GM18909 (cell line): ENCODE data around the gene TMEM231.
"Not testable (repeated sequence)": the region's sequence is repeated elsewhere in the genome, so short reads cannot be mapped to it uniquely, and the experiment has no call there.

Source experiments
- ATAC-seq: cut with Tn5 transposase; IDR thresholded peaks from one replicate; pipeline ENCODE4 v1.9.1; 2021; ENCODE audit warnings: mild to moderate bottlenecking; ENCODE audit not compliant: unreplicated experiment, poor library complexity

Gene TMEM231, protein sequence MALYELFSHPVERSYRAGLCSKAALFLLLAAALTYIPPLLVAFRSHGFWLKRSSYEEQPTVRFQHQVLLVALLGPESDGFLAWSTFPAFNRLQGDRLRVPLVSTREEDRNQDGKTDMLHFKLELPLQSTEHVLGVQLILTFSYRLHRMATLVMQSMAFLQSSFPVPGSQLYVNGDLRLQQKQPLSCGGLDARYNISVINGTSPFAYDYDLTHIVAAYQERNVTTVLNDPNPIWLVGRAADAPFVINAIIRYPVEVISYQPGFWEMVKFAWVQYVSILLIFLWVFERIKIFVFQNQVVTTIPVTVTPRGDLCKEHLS

DNA sequence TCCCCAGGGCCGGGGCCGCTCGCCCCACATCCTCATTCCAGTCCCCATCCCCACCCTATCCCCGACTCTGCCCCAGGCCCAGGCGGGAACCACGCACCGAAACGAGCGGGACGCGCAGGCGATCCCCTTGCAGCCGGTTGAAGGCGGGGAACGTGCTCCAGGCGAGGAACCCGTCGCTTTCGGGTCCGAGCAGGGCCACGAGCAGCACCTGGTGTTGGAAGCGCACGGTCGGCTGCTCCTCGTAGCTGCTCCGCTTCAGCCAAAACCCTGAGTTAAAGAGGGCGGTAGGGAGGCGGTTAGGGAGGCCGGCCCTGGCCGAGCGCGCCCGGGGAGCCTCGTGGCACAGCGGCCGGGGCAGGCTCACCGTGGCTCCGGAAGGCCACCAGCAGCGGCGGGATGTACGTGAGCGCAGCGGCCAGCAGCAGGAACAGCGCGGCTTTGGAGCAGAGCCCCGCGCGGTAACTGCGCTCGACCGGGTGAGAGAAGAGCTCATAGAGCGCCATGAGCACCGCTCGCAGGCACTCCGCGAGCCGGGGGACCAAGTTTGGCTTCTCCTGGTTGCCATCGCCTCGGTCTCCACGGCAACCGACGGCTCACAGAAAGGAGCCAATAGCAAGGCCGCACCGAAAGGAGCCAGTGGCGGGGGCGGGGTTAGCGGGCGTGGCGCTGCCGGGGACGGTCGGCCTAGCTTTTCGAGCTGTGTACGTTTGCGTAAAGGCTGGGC, at the start of gene TMEM231:
Gene TMEM231, minus strand, starts transcription at position 546 of the 724 bp plus-strand sequence. Its CDS starts 43 bp downstream, at position 503.
- ATAC-seq, result peak; percentile 97

- no peak for ATAC-seq
Measured at GRCh38 chr16:75603241-75603640, 47.2 kb upstream of the TMEM231 start.

DNA sequence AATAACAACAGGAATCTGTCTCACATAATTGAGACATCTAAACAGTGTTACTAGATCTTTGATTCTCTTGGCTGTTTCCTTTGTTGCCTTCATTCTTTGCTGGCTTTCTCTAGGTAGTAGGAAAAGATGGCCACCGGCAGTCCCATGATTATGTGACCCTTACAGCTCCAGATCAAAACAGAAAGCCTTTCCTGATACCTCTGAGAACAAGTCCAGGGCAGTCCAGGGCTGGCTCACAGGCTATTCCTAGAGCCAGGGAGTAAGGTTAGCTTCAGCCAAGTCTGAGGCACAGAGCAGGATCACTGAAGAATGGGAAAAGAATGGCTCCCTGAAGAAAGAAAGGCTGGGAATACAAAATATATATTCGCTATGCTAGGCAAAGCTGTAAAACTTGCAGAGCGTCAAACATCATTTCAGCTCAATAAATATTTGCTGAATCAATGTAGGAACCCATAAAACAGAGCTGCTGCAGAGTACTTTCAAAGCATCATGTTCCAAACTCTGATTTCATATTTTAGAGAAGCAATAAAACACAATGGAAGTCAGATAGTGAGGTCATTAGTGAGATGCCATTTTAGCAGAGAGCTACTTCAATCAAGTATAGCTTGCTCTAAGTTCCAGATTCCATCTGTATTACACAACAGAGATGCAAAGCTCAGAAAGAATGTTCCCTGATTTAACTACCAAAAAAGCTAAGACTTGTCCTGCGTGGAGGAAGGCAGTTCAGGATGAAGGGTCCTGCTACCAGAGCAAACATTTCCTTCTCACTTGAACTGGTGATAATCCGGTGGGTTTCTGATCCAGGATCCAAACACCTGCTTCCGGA, 43.6 kb upstream of the TMEM231 start:
- no peak for ATAC-seq

DNA sequence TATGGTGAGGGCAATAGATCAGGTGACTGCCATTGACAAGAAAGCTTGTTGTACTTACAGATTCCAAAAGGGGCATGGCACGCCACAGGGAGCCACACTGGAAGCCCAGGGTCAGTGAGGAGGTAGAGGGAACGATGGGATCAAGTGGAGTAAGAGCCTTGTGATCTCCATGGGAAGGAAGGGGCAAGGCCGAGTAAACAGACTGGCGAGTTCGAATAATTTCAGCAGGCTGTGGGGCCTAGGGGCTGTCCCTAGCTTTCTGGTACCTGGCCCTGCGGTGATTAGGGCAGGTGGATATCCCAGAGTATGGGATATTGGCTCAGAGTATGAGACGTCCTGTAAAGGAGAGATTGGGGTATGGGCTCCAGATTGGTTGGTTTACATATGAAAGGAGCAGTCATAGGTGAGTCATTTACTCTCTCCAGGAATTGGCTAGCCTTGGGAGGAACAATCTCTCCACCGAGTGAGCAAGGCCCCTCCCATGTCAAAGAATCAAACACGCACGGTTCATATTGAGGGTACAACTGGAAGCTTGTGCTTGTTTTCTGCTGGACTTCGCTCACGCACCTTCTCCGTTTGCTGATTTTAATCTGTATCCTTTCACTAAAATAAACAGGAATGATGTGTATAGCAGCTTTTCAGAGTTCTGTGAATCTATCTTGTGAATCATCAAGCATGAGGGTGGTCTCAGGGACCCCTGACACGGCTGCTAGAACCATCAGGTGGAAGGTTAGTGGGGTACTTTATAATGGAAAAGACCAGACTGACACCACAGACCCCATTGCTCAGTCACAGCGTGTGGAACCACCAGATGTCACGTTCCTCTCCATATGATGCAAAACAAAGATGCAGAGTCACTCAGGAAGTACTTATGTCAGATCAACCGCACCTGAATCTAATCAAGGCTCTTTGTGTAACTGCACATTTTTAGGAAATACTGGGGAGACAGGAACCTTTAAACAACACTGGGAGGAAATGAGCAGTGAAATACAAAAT, 38.1 kb upstream of the TMEM231 start:
- ATAC-seq, result no peak

GRCh38 chr16:75593308-75593707, 37.3 kb upstream of the TMEM231 start:
- ATAC-seq, result no peak

GRCh38 chr16:75591927-75592326, 35.9 kb upstream of the TMEM231 start:
- ATAC-seq, result not testable (repeated sequence)

- ATAC-seq, result no peak
Measured at GRCh38 chr16:75590920-75591843, 35.1 kb upstream of the TMEM231 start.

- no peak for ATAC-seq
Measured at GRCh38 chr16:75589306-75589705, 33.3 kb upstream of the TMEM231 start.

- no peak for ATAC-seq
Measured at GRCh38 chr16:75588716-75589115, 32.7 kb upstream of the TMEM231 start.

DNA sequence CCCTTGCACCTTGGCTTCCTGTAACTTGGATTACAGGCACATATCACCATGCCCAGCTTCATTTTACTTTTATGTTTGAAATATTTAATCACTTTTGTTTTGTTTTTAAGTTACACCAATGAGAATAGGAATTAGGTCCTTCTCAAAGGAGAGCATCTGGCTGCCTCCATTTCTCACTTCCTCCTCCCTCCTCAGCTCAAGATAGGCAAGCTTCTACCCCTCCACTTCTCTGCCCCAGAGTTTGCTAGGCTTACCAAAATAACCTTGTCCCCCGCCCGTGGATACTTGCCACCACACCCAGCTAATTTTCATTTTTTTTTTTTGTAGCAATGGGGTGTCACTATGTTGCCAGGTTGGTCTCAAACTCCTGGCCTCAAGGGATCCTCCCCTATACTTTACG, 28.1 kb upstream of the TMEM231 start:
- peak; percentile 63 for ATAC-seq

GRCh38 chr16:75579281-75579834, 23.3 kb upstream of the TMEM231 start:
- ATAC-seq, result no peak

DNA sequence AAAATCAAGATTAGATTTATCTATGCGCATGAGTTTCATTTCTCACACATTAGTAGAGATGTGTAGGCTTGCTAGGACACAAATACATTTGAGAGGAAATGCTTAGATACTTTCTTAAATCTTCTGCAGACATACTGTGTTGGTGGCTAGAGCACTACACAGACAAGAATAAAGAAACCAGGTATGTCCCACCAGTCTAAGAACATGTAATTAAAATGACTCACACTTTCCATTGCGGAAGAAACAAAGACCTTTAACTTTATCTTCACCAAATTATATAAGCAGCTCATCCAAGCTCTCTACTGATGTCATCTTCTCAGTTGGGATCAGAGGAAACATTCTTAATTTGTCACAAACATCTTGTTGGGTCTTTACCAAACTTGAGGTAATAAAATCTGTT, 22.7 kb upstream of the TMEM231 start:
- ATAC-seq, result no peak

DNA sequence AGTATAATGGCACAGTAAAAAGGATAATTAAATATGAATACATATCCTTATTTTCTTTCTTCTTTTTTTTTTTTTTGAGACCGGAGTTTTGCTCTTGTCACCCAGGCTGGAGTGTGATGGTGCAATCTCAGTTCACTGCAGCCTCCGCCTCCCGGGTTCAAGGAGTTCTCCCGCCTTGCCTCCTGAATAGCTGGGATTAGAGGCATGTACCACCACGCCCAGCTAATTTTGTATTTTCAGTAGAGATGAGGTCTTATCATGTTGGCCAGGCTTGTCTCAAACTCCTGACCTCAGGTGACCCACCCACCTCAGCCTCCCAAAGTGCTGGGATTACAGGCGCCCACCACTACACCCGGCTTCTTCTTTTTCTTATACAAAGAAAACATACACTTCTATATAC, 22.2 kb upstream of the TMEM231 start:
- no peak for ATAC-seq

- ATAC-seq, result peak; percentile 65
Measured at GRCh38 chr16:75576384-75576811, 20.3 kb upstream of the TMEM231 start.

- ATAC-seq, result no peak
Measured at GRCh38 chr16:75575958-75576357, 19.9 kb upstream of the TMEM231 start.

DNA sequence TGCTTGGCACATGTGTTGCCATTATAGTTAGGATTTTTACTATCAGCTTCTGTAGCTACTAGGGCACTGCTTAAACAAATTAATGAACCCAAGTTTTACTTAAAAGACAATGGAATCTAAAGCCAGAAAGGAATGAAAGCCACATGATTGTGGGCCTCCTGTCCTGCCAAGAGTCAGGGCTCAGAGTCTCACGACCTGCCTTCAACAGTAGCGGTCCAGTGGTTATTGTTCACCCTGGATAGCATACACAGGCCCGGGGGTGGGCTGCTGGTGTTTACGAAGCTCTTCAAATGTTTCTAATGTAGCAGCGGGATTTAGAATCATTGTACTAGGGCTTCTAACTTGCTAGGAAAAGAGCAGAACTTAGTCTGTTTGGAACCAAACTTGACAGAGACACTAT, 17.9 kb upstream of the TMEM231 start:
- no peak for ATAC-seq

- no peak for ATAC-seq
Measured at GRCh38 chr16:75572864-75573542, 17.0 kb upstream of the TMEM231 start.
